HAP-1 (cell line): Measurements from ENCODE around the gene WDR70.
"Not testable (repeated sequence)": the region's sequence is repeated elsewhere in the genome, so short reads cannot be mapped to it uniquely, and the experiment has no call there.

ENCODE experiments used
- DNase-seq, 2 experiments: peaks; one replicate each; pipeline ENCODE4 v3.0.0-alpha.2; 2016 to 2020; ENCODE audit warnings: low spot score in 2 of 2
- H3K27me3 ChIP-seq: fragments of 250-450 bp; sonication (Bioruptor Pico); 2 replicates; pipeline ENCODE4 v1.5.1; 2020; ENCODE audit warnings: low read depth, mild to moderate bottlenecking, moderate library complexity
- H3K36me3 ChIP-seq: fragments of 250-450 bp; sonication (Bioruptor Pico); replicated peaks from 2 replicates; pipeline ENCODE4 v1.5.1; 2020; ENCODE audit warnings: mild to moderate bottlenecking
- H3K4me1 ChIP-seq: fragments of 250-450 bp; sonication (Bioruptor Pico); 2 replicates; pipeline ENCODE4 v1.5.1; 2020; ENCODE audit warnings: mild to moderate bottlenecking
- H3K4me3 ChIP-seq: fragments of 250-450 bp; sonication (Bioruptor Pico); 2 replicates; pipeline ENCODE4 v1.5.1; 2020; ENCODE audit warnings: mild to moderate bottlenecking, moderate library complexity
- H3K9me3 ChIP-seq: fragments of 250-450 bp; sonication (Bioruptor Pico); 2 replicates; pipeline ENCODE4 v1.5.1; 2020; ENCODE audit warnings: mild to moderate bottlenecking, moderate library complexity
- in situ Hi-C: fragments of 300-500 bp; cut with MboI; formaldehyde crosslinking; loops from 3 replicates; pipeline ENCODE4 v1.14.3; 2020; ENCODE audit warnings: low sequenced_read_pairs, inconsistent platforms, mixed read lengths

Gene WDR70

GRCh38 chr5:37424441-37424840 is 45.3 kb downstream of the WDR70 start:
- no peaks in the 10 kb centered on the region for H3K27me3 ChIP-seq
- in situ Hi-C loops: loop anchor here (25.0 kb wide), 1 partner anchor 88 kb away; no protein-coding TSS in a partner anchor
- no peak for DNase-seq
- H3K36me3 ChIP-seq: no peaks in the 10 kb centered on the region
- H3K4me1 ChIP-seq: no peaks in the 10 kb centered on the region
- no peaks in the 10 kb centered on the region for H3K9me3 ChIP-seq
- no peak overlapping the region for H3K4me3 ChIP-seq

DNA sequence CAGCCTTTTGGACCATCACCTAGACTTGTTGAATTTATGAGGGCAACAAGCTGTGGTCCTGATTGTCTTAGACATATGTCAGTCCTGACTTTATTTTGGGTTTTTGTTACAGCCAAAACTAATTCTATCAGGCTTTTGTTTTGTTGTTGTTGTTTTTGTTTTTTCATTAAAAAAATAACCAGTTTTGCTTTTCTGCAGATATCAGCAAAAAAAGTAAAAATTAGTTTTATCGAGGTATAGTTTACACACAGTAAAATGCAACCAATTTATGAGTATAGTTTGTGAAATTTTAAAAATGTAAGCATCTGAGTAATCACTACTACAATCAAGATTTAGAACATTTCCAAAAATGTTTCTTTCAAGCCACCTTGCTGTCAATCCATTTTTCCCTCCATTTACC is 48.9 kb downstream of the WDR70 start:
- Histone ChIP-seq H3K9me3 (no peaks in the 10 kb centered on the region), H3K27me3 (no peaks in the 10 kb centered on the region), H3K4me3 (no peak overlapping the region), H3K36me3 (no peaks in the 10 kb centered on the region), H3K4me1 (no peaks in the 10 kb centered on the region)
- in situ Hi-C loops: no loop called here
- DNase-seq: no peak

DNA sequence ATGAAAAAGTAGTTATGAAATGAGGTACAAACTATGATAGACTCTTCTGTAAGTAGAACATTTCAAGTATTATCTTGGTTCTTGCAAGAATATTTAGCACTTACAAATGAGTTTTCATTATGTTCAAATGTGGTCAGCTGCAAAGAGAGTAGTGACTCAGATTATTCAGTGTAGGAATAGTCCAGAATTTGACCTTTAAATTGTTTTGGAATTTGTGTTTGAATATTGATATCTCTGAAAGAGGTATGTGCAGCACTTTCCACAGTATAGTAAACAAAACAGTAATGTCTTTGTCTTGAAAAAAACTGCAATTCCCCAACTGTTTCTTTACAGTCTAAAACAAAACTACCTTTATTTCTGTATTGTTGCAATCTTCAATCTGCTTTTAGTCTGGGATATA is 56.1 kb downstream of the WDR70 start:
- H3K4me3 ChIP-seq: no peak overlapping the region

DNA sequence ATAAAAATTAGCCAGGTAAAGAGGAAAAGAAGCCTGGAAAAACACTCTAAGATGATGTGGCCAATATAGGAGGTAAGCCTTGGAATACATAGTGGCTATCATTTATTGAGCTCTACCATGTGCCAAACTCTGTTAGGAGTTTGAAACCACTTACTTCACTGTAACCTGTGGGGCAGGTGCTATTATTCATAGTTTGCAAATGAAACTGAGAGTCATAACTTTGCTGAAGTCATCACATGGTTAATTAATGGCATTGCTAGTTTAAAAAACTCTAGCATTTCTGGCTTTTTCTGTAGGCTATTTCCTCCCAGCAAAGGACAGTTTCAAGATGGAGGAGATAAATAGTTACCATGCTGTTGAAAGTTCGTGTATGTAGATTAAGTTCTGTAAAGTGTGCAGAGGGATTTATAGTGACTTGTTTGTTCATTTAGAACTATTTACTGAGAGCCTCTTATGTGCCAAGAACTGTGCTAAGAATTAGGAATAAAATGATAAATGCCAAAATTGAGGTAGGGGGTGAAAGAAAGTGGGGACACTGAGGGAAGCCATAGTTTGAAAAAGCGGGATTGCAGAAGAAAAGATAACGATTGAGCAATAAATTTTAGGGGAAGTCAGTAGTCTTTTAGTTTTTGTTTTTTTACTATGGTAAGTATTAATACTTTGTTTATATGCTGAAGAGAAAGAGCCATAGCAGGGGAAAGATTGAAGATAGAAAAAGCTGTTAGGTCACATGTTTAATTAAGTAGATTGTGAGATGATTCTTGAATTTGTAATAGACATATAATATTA is 57.2 kb downstream of the WDR70 start:
- no peak for DNase-seq
- Histone ChIP-seq H3K27me3 (no peaks in the 10 kb centered on the region), H3K4me1 (no peaks in the 10 kb centered on the region), H3K4me3 (no peak overlapping the region), H3K9me3 (no peaks in the 10 kb centered on the region), H3K36me3 (no peaks in the 10 kb centered on the region)
- in situ Hi-C loops: no loop called here

More for the DNA sequence above, 56.1 kb downstream of the WDR70 start:
- H3K9me3 ChIP-seq: no peaks in the 10 kb centered on the region
- no peak for DNase-seq
- in situ Hi-C loops: no loop called here
- no peaks in the 10 kb centered on the region for H3K4me1 ChIP-seq
- no peaks in the 10 kb centered on the region for H3K36me3 ChIP-seq
- H3K27me3 ChIP-seq: no peaks in the 10 kb centered on the region

GRCh38 chr5:37437711-37438110 is 58.6 kb downstream of the WDR70 start:
- in situ Hi-C loops: no loop called here
- DNase-seq: no peak
- no peaks in the 10 kb centered on the region for H3K36me3 ChIP-seq
- H3K4me1 ChIP-seq: no peaks in the 10 kb centered on the region
- H3K27me3 ChIP-seq: no peaks in the 10 kb centered on the region
- no peak overlapping the region for H3K4me3 ChIP-seq
- no peaks in the 10 kb centered on the region for H3K9me3 ChIP-seq

- in situ Hi-C loops, H3K4me3 ChIP-seq, H3K9me3 ChIP-seq, H3K36me3 ChIP-seq, H3K27me3 ChIP-seq, H3K4me1 ChIP-seq, DNase-seq: not testable (repeated sequence)
Observed at GRCh38 chr5:37445783-37446182, 66.7 kb downstream of the WDR70 start.

GRCh38 chr5:37448941-37449340 is 69.8 kb downstream of the WDR70 start:
- no peak overlapping the region for H3K4me3 ChIP-seq
- no peaks in the 10 kb centered on the region for H3K9me3 ChIP-seq
- no peak for DNase-seq
- H3K27me3 ChIP-seq: no peaks in the 10 kb centered on the region
- H3K36me3 ChIP-seq: no peaks in the 10 kb centered on the region
- in situ Hi-C loops: no loop called here
- no peaks in the 10 kb centered on the region for H3K4me1 ChIP-seq

DNA sequence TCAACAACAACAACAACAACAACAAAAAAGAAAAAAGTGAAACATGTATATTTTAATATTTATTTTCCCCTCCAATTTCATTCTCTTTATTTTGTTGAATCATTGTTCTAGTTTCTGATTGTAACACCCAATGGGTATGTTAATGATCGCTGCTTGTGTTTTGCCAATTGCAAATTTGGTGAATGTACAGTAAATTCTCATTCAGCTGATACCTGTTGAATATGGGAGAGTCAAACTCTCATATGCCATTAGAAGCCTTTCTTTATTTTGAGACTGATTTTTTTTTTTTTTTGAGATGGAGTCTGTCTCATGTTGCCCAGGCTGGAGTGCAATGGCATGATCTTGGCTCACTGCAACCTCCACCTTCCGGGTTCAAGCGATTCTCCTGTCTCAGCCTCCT is 72.9 kb downstream of the WDR70 start:
- H3K4me1 ChIP-seq, DNase-seq, H3K27me3 ChIP-seq, H3K9me3 ChIP-seq, in situ Hi-C loops, H3K36me3 ChIP-seq, H3K4me3 ChIP-seq: not testable (repeated sequence)

- H3K36me3 ChIP-seq, H3K27me3 ChIP-seq, DNase-seq, H3K4me3 ChIP-seq, in situ Hi-C loops, H3K9me3 ChIP-seq, H3K4me1 ChIP-seq: not testable (repeated sequence)
Observed at GRCh38 chr5:37453252-37453651, 74.1 kb downstream of the WDR70 start.

DNA sequence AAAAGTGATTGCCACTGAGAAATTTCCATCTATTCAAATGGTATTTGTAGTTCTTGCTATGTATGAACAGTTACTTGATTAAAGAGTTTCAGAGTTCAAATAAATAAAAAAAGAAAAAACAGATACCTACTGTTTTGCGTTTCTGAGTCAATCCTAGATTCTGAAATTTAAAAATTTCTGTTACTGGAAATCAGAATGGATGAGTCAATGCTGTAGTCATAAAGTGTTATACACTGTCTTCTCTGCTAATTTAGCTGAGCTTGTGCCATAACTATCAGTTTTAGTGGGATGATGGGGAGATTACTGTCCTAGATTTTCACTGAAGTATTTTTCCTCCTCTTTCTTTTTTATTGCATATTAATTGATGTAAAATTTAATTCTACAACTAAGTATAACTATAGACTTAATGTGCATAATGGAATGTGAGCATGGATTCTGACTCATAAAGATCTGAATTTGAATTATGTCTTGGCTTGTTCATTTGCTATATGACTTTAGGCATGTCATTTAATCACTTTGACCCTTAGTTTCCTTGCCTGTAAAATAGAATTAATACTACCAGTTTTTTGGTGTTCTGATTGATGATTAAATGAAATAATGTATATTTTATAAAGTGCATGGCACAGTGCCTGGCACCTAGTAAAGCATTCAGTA is 75.4 kb downstream of the WDR70 start:
- H3K36me3 ChIP-seq, H3K9me3 ChIP-seq, H3K4me1 ChIP-seq, in situ Hi-C loops, H3K27me3 ChIP-seq, H3K4me3 ChIP-seq, DNase-seq: not testable (repeated sequence)

DNA sequence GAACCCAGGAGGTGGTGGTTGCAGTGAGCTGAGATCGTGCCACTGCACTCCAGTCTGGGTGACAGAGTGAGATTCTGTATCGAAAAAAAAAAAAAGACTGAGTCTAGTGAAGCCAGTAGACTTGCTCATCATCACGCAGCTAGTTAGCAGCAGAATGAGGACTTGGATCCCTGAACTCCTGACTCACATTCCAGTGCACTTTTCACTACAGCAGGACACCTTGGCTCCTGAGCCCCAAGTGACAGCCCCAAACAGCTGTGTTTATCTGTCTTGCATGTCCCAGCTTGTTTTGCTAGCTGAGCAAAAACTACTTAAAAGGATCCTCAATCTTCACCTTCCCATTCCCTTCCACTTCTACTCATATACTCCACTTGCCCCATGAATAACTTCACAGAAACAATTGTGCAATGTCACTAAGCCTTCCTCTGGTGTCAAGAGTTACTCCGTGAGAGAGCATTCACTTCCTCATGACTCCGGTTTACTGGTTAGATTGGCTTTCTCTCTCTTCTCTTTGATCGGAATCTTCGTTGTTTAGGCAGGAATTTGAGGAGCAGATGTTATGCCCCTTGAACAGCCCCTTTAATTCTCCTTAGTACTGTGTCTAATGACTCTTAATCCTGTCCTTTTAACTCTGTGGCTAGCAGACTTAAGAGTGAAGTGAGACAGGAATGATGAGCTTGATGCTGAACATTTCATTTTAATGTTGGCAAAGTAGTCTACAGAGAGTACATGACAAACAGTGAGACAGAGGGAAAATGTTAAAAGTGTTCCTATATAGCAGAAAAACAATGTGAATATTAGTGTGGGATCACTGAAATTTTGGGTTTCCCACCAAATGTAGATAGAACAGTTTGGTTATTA is 84.3 kb downstream of the WDR70 start:
- H3K36me3 ChIP-seq, H3K4me1 ChIP-seq, H3K27me3 ChIP-seq, in situ Hi-C loops, H3K9me3 ChIP-seq, DNase-seq, H3K4me3 ChIP-seq: not testable (repeated sequence)

GRCh38 chr5:37464581-37464980 is 85.5 kb downstream of the WDR70 start:
- in situ Hi-C loops, H3K9me3 ChIP-seq, DNase-seq, H3K36me3 ChIP-seq, H3K4me3 ChIP-seq, H3K27me3 ChIP-seq, H3K4me1 ChIP-seq: not testable (repeated sequence)

GRCh38 chr5:37469383-37469782 is 90.3 kb downstream of the WDR70 start:
- not testable (repeated sequence) for DNase-seq

GRCh38 chr5:37471666-37472197 is 92.6 kb downstream of the WDR70 start:
- Histone ChIP-seq H3K27me3 (no peaks in the 10 kb centered on the region), H3K4me3 (no peak overlapping the region), H3K9me3 (no peaks in the 10 kb centered on the region), H3K36me3 (no peaks in the 10 kb centered on the region), H3K4me1 (no peaks in the 10 kb centered on the region)
- in situ Hi-C loops: no loop called here
- DNase-seq: no peak

More at GRCh38 chr5:37469383-37469782, 90.3 kb downstream of the WDR70 start:
- H3K4me3 ChIP-seq, in situ Hi-C loops, H3K9me3 ChIP-seq, H3K4me1 ChIP-seq, H3K36me3 ChIP-seq, H3K27me3 ChIP-seq: not testable (repeated sequence)
